ENCODE measurements around the gene TRMT2B. TPM values are rescaled to one million over a fixed set of nuclear protein-coding genes. Genes with fewer than 3 reads are reported as not detected.

The TRMT2B gene
- polyA plus RNA-seq, 1 donor from 2014 or later, result 6.8 TPM

GRCh38 chrX:100995469-100995868 lies 56.4 kb downstream of the TRMT2B start:
- Histone ChIP-seq H3K9ac (ENCODE audit: low read length) (no peak overlapping the region), H3K79me2 (replicated peaks; ENCODE audit: insufficient read depth, low read length) (no peaks in the 10 kb centered on the region), H3K9me3 (ENCODE audit: low read length) (no peaks in the 10 kb centered on the region), H3K4me2 (ENCODE audit: low read length) (no peak overlapping the region), H3K9me2 (ENCODE audit: insufficient read depth, low read length) (no peaks in the 10 kb centered on the region), H3K36me3 (ENCODE audit: insufficient read depth, low read length) (no peaks in the 10 kb centered on the region), H3K27ac (ENCODE audit: low read length) (no peak overlapping the region), H4K20me1 (ENCODE audit: insufficient read depth) (no peaks in the 10 kb centered on the region), H3K4me3 (ENCODE audit: low read length) (no peak overlapping the region), H3K27me3 (ENCODE audit: insufficient read depth, low read depth, low read length) (no peaks in the 10 kb centered on the region), H2AFZ (ENCODE audit: low read depth, low read length) (no peak overlapping the region), H3F3A (ENCODE audit: insufficient read depth, low read length, poor library complexity, severe bottlenecking) (no peaks in the 10 kb centered on the region)
- TF ChIP-seq MXI1 (conservative IDR thresholded peaks at IDR 0.05; ENCODE audit: poor library complexity, severe bottlenecking), result no peak
- TF ChIP-seq POLR2AphosphoS5 (IDR thresholded peaks at IDR 0.05), result no peak
- no peak for TF ChIP-seq RAD21 (conservative IDR thresholded peaks at IDR 0.05)

- no peaks in the 10 kb centered on the region for H3K27me3 ChIP-seq (ENCODE audit: insufficient read depth, low read depth, low read length)
- H3K36me3 ChIP-seq (ENCODE audit: insufficient read depth, low read length), result no peaks in the 10 kb centered on the region
- no peaks in the 10 kb centered on the region for H3K79me2 ChIP-seq (replicated peaks; ENCODE audit: insufficient read depth, low read length)
- no peaks in the 10 kb centered on the region for H3K9me3 ChIP-seq (ENCODE audit: low read length)
- no peak overlapping the region for H3K9ac ChIP-seq (ENCODE audit: low read length)
- H4K20me1 ChIP-seq (ENCODE audit: insufficient read depth), result no peaks in the 10 kb centered on the region
- no peak overlapping the region for H2AFZ ChIP-seq (ENCODE audit: low read depth, low read length)
- no peaks in the 10 kb centered on the region for H3F3A ChIP-seq (ENCODE audit: insufficient read depth, low read length, poor library complexity, severe bottlenecking)
- H3K4me3 ChIP-seq (ENCODE audit: low read length), result no peak overlapping the region
- no peak overlapping the region for H3K4me2 ChIP-seq (ENCODE audit: low read length)
- H3K27ac ChIP-seq (ENCODE audit: low read length), result no peak overlapping the region
- no peaks in the 10 kb centered on the region for H3K9me2 ChIP-seq (ENCODE audit: insufficient read depth, low read length)
- TF ChIP-seq SMC3 (conservative IDR thresholded peaks at IDR 0.05; ENCODE audit: poor library complexity), result no peak
- no peak for TF ChIP-seq RAD21 (conservative IDR thresholded peaks at IDR 0.05)
- TF ChIP-seq EP300 (conservative IDR thresholded peaks at IDR 0.05; ENCODE audit: poor library complexity, severe bottlenecking), result no peak
- no peak for TF ChIP-seq EZH2 (IDR thresholded peaks at IDR 0.05; ENCODE audit: borderline replicate concordance, insufficient read depth, low read length, poor library complexity, severe bottlenecking)
- TF ChIP-seq POLR2AphosphoS5 (IDR thresholded peaks at IDR 0.05), result no peak
- no peak for TF ChIP-seq TAF1 (IDR thresholded peaks at IDR 0.05; ENCODE audit: low read depth)
These were observed 57.3 kb downstream of the TRMT2B start for GRCh38 chrX:100994352-100995281.

- Histone ChIP-seq H3K27me3 (ENCODE audit: insufficient read depth, low read depth, low read length) (no peaks in the 10 kb centered on the region), H3K9ac (ENCODE audit: low read length) (no peak overlapping the region), H3K79me2 (replicated peaks; ENCODE audit: insufficient read depth, low read length) (no peaks in the 10 kb centered on the region), H3K27ac (ENCODE audit: low read length) (no peak overlapping the region), H3F3A (ENCODE audit: insufficient read depth, low read length, poor library complexity, severe bottlenecking) (no peaks in the 10 kb centered on the region), H2AFZ (ENCODE audit: low read depth, low read length) (no peak overlapping the region), H3K9me2 (ENCODE audit: insufficient read depth, low read length) (no peaks in the 10 kb centered on the region), H3K4me2 (ENCODE audit: low read length) (no peak overlapping the region), H4K20me1 (ENCODE audit: insufficient read depth) (no peaks in the 10 kb centered on the region), H3K9me3 (ENCODE audit: low read length) (no peaks in the 10 kb centered on the region), H3K36me3 (ENCODE audit: insufficient read depth, low read length) (no peaks in the 10 kb centered on the region), H3K4me3 (ENCODE audit: low read length) (no peak overlapping the region)
- no peak for TF ChIP-seq EZH2 (IDR thresholded peaks at IDR 0.05; ENCODE audit: borderline replicate concordance, insufficient read depth, low read length, poor library complexity, severe bottlenecking)
- no peak for TF ChIP-seq SMC3 (conservative IDR thresholded peaks at IDR 0.05; ENCODE audit: poor library complexity)
- no peak for TF ChIP-seq TAF1 (IDR thresholded peaks at IDR 0.05; ENCODE audit: low read depth)
- no peak for TF ChIP-seq REST (IDR thresholded peaks at IDR 0.05; ENCODE audit: borderline replicate concordance)
These were observed 61.8 kb downstream of the TRMT2B start for GRCh38 chrX:100990139-100990538.

All from neural cell (in vitro differentiated cells).